Esophagus muscularis mucosa (tissue), 4 donors: Measurements from ENCODE around the gene TBC1D9B.

Source experiments
- EP300 ChIP-seq: sonication (generic); formaldehyde crosslinking; IDR thresholded peaks from one replicate; pipeline ENCODE4 v1.6.1; 2017; ENCODE audit warnings: antibody characterized with exemption
- POLR2A ChIP-seq: fragments of 450-650 bp; IDR thresholded peaks from one replicate; pipeline ENCODE4 v1.6.1; 2017; ENCODE audit warnings: antibody characterized with exemption, moderate library complexity, mild to moderate bottlenecking, low read depth
- POLR2AphosphoS5 ChIP-seq, 2 donors: sonication (generic); formaldehyde crosslinking; IDR thresholded peaks; one replicate each; pipeline ENCODE4 v1.6.1; 2017; ENCODE audit warnings: antibody characterized with exemption in 2 of 2
- TF ChIP-seq, protein P1 (sequence below), 3 experiments: fragments of 200-600 bp in 2 of 3; fragments of 450-650 bp in 1 of 3; sonication (generic) in 2 of 3; IDR thresholded peaks; one replicate each; pipeline ENCODE4 v1.5.1; 2017 to 2019; ENCODE audit warnings: antibody characterized with exemption in 3 of 3, mild to moderate bottlenecking in 2 of 3, moderate library complexity in 1 of 3

DNA sequence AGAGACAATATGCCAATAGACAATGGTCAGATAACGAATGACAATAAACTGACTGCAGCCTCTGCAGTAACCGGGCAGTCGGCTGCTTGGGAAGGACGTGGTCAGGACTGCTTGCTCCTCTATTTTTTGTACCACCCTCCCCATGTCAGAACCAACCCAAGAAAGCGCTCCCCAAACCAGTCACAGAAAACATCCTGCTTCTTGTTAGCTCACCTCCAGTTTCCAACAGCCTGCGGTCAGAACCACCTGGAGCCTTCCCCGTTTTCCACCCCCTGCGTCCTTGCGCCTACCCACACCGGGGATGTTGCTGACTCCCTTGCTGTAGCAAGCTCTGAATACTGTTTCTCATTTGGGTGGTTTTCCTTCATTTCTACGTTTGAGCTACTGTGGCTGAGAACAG is 47.4 kb downstream of the TBC1D9B start:
- TF ChIP-seq POLR2A (no peak), POLR2AphosphoS5 (IDR thresholded peaks at IDR 0.05) (no peak), EP300 (no peak)
- TF ChIP-seq, protein P1, sequence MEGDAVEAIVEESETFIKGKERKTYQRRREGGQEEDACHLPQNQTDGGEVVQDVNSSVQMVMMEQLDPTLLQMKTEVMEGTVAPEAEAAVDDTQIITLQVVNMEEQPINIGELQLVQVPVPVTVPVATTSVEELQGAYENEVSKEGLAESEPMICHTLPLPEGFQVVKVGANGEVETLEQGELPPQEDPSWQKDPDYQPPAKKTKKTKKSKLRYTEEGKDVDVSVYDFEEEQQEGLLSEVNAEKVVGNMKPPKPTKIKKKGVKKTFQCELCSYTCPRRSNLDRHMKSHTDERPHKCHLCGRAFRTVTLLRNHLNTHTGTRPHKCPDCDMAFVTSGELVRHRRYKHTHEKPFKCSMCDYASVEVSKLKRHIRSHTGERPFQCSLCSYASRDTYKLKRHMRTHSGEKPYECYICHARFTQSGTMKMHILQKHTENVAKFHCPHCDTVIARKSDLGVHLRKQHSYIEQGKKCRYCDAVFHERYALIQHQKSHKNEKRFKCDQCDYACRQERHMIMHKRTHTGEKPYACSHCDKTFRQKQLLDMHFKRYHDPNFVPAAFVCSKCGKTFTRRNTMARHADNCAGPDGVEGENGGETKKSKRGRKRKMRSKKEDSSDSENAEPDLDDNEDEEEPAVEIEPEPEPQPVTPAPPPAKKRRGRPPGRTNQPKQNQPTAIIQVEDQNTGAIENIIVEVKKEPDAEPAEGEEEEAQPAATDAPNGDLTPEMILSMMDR (IDR thresholded peaks at IDR 0.05), result no peak
